SK-N-SH treated with all-trans-retinoic acid at 6 μM for 48 hours (cell line): ENCODE measurements around the gene ADAMTS17.

Experiments used
- ATAC-seq: fragments of 200-7000 bp; cut with Tn5 transposase; 3 replicates; pipeline ENCODE4 v1.9.1; 2020; ENCODE audit warnings: mild to moderate bottlenecking, moderate library complexity
- ARNTL ChIP-seq: fragments of 450-650 bp; formaldehyde crosslinking; IDR thresholded peaks from 2 replicates; pipeline ENCODE4 v1.5.0; 2020; ENCODE audit warnings: low read depth, mild to moderate bottlenecking, moderate library complexity, borderline replicate concordance
- BACH2 ChIP-seq: fragments of 250-450 bp; sonication (Bioruptor Pico); IDR thresholded peaks from 2 replicates; pipeline ENCODE4 v1.9.0; 2021; ENCODE audit warnings: mild to moderate bottlenecking, borderline replicate concordance
- CREB5 ChIP-seq: fragments of 250-450 bp; sonication (Bioruptor Pico); IDR thresholded peaks from 2 replicates; pipeline ENCODE4 v1.5.1; 2020; ENCODE audit warnings: low read depth, mild to moderate bottlenecking, moderate library complexity
- CSDC2 ChIP-seq: fragments of 250-450 bp; sonication (Bioruptor Pico); IDR thresholded peaks from 2 replicates; pipeline ENCODE4 v1.5.0; 2020; ENCODE audit warnings: mild to moderate bottlenecking, moderate library complexity
- CSRNP3 ChIP-seq: fragments of 250-450 bp; sonication (Bioruptor Pico); IDR thresholded peaks from 2 replicates; pipeline ENCODE4 v1.5.1; 2021; ENCODE audit warnings: mild to moderate bottlenecking, moderate library complexity
- GLIS3 ChIP-seq: fragments of 250-450 bp; sonication (Bioruptor Pico); IDR thresholded peaks from 2 replicates; pipeline ENCODE4 v1.5.0; 2020; ENCODE audit warnings: mild to moderate bottlenecking, moderate library complexity
- ISL1 ChIP-seq: fragments of 250-450 bp; sonication (Bioruptor Pico); IDR thresholded peaks from 2 replicates; pipeline ENCODE4 v2.1.2; 2022; ENCODE audit warnings: mild to moderate bottlenecking, moderate library complexity
- OSR1 ChIP-seq: fragments of 250-450 bp; sonication (Bioruptor Pico); IDR thresholded peaks from 2 replicates; pipeline ENCODE4 v1.8.0; 2022; ENCODE audit warnings: moderate library complexity, mild to moderate bottlenecking, inconsistent platforms
- PPARA ChIP-seq: fragments of 250-450 bp; sonication (Bioruptor Pico); IDR thresholded peaks from 2 replicates; pipeline ENCODE4 v1.5.0; 2020; ENCODE audit warnings: mild to moderate bottlenecking, borderline replicate concordance
- RARB ChIP-seq: fragments of 250-450 bp; sonication (Bioruptor Pico); IDR thresholded peaks from 2 replicates; pipeline ENCODE4 v1.8.0; 2021; ENCODE audit warnings: mild to moderate bottlenecking, moderate library complexity
- SNAI2 ChIP-seq: fragments of 250-450 bp; sonication (Bioruptor Pico); IDR thresholded peaks from 2 replicates; pipeline ENCODE4 v1.5.0; 2020; ENCODE audit warnings: mild to moderate bottlenecking, moderate library complexity
- TCF4 ChIP-seq: fragments of 250-450 bp; sonication (Bioruptor Pico); IDR thresholded peaks from 2 replicates; pipeline ENCODE4 v1.8.0; 2021; ENCODE audit warnings: mild to moderate bottlenecking, moderate library complexity, borderline replicate concordance
- TOX ChIP-seq: fragments of 250-450 bp; sonication (Bioruptor Pico); IDR thresholded peaks from 2 replicates; pipeline ENCODE4 v1.8.0; 2021; ENCODE audit warnings: mild to moderate bottlenecking, moderate library complexity, borderline replicate concordance
- ZC3H10 ChIP-seq: fragments of 250-450 bp; sonication (Bioruptor Pico); IDR thresholded peaks from 2 replicates; pipeline ENCODE4 v1.5.1; 2021; ENCODE audit warnings: mild to moderate bottlenecking, moderate library complexity
- ZFP3 ChIP-seq: fragments of 250-450 bp; sonication (Bioruptor Pico); IDR thresholded peaks from 2 replicates; pipeline ENCODE4 v1.5.0; 2020; ENCODE audit warnings: mild to moderate bottlenecking, moderate library complexity
- ZFP30 ChIP-seq: fragments of 450-650 bp; formaldehyde crosslinking; IDR thresholded peaks from 2 replicates; pipeline ENCODE4 v1.5.0; 2022; ENCODE audit warnings: mild to moderate bottlenecking, moderate library complexity
- ZNF565 ChIP-seq: fragments of 450-650 bp; formaldehyde crosslinking; conservative IDR thresholded peaks from 2 replicates; pipeline ENCODE4 v1.5.0; 2020; ENCODE audit warnings: low read depth, mild to moderate bottlenecking, moderate library complexity
- ZNF70 ChIP-seq: fragments of 450-650 bp; formaldehyde crosslinking; IDR thresholded peaks from 2 replicates; pipeline ENCODE4 v1.5.0; 2020; ENCODE audit warnings: mild to moderate bottlenecking, moderate library complexity
- TF ChIP-seq, protein P1 (sequence below): fragments of 250-450 bp; sonication (Bioruptor Pico); IDR thresholded peaks from 2 replicates; pipeline ENCODE4 v1.8.0; 2020; ENCODE audit warnings: mild to moderate bottlenecking, moderate library complexity, borderline replicate concordance
- TF ChIP-seq, protein P2 (sequence below): fragments of 250-450 bp; sonication (Bioruptor Pico); IDR thresholded peaks from 2 replicates; pipeline ENCODE4 v1.5.0; 2020; ENCODE audit warnings: mild to moderate bottlenecking, moderate library complexity
- TF ChIP-seq, protein P3 (sequence below): fragments of 250-450 bp; sonication (Bioruptor Pico); IDR thresholded peaks from 2 replicates; pipeline ENCODE4 v1.8.0; 2021; ENCODE audit warnings: low read depth, mild to moderate bottlenecking, moderate library complexity, borderline replicate concordance

ADAMTS17 gene

GRCh38 chr15:100100926-100101325, 240.8 kb downstream of the ADAMTS17 start:
- TF ChIP-seq RARB (CRISPR knock-in tag) = no peak
- no peak for TF ChIP-seq BACH2
- no peak for TF ChIP-seq CSRNP3
- TF ChIP-seq ARNTL (CRISPR knock-in tag) = no peak
- TF ChIP-seq CREB5 = no peak
- ATAC-seq = no peak

DNA sequence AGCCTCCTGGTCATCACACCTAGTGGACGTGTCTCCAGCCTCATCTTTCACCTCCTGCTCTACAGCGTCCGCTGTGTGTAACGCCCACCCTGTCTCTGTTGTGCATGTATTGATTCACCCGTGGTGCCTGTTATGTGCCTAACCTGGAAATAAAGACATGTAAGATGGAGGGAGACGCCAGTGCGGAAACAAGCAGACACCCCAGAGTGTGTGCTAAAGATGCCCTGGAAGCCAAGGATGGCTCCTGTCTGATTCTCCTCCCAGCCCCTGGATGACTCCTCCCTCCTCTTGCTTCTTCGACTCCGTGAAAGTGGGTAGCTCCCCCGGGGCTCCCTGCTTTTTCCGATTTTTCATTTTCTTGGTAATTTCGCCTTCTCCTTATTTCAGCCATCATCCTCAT, 241.8 kb downstream of the ADAMTS17 start:
- TF ChIP-seq ZFP3 (CRISPR knock-in tag) = no peak
- no peak for TF ChIP-seq ZNF70
- TF ChIP-seq, protein P1, sequence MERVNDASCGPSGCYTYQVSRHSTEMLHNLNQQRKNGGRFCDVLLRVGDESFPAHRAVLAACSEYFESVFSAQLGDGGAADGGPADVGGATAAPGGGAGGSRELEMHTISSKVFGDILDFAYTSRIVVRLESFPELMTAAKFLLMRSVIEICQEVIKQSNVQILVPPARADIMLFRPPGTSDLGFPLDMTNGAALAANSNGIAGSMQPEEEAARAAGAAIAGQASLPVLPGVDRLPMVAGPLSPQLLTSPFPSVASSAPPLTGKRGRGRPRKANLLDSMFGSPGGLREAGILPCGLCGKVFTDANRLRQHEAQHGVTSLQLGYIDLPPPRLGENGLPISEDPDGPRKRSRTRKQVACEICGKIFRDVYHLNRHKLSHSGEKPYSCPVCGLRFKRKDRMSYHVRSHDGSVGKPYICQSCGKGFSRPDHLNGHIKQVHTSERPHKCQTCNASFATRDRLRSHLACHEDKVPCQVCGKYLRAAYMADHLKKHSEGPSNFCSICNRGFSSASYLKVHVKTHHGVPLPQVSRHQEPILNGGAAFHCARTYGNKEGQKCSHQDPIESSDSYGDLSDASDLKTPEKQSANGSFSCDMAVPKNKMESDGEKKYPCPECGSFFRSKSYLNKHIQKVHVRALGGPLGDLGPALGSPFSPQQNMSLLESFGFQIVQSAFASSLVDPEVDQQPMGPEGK = no peak
- TF ChIP-seq, protein P2, sequence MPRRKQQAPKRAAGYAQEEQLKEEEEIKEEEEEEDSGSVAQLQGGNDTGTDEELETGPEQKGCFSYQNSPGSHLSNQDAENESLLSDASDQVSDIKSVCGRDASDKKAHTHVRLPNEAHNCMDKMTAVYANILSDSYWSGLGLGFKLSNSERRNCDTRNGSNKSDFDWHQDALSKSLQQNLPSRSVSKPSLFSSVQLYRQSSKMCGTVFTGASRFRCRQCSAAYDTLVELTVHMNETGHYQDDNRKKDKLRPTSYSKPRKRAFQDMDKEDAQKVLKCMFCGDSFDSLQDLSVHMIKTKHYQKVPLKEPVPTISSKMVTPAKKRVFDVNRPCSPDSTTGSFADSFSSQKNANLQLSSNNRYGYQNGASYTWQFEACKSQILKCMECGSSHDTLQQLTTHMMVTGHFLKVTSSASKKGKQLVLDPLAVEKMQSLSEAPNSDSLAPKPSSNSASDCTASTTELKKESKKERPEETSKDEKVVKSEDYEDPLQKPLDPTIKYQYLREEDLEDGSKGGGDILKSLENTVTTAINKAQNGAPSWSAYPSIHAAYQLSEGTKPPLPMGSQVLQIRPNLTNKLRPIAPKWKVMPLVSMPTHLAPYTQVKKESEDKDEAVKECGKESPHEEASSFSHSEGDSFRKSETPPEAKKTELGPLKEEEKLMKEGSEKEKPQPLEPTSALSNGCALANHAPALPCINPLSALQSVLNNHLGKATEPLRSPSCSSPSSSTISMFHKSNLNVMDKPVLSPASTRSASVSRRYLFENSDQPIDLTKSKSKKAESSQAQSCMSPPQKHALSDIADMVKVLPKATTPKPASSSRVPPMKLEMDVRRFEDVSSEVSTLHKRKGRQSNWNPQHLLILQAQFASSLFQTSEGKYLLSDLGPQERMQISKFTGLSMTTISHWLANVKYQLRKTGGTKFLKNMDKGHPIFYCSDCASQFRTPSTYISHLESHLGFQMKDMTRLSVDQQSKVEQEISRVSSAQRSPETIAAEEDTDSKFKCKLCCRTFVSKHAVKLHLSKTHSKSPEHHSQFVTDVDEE (CRISPR knock-in tag) = no peak
- TF ChIP-seq ISL1 = no peak
- TF ChIP-seq CREB5 = no peak
- TF ChIP-seq SNAI2 (CRISPR knock-in tag) = no peak
- TF ChIP-seq CSDC2 (CRISPR knock-in tag) = no peak
- TF ChIP-seq ZNF565 = no peak
- no peak for TF ChIP-seq BACH2
- TF ChIP-seq, protein P3, sequence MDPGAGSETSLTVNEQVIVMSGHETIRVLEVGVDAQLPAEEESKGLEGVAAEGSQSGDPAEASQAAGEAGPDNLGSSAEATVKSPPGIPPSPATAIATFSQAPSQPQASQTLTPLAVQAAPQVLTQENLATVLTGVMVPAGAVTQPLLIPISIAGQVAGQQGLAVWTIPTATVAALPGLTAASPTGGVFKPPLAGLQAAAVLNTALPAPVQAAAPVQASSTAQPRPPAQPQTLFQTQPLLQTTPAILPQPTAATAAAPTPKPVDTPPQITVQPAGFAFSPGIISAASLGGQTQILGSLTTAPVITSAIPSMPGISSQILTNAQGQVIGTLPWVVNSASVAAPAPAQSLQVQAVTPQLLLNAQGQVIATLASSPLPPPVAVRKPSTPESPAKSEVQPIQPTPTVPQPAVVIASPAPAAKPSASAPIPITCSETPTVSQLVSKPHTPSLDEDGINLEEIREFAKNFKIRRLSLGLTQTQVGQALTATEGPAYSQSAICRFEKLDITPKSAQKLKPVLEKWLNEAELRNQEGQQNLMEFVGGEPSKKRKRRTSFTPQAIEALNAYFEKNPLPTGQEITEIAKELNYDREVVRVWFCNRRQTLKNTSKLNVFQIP (CRISPR knock-in tag) = no peak
- TF ChIP-seq RARB (CRISPR knock-in tag) = no peak
- no peak for TF ChIP-seq OSR1 (CRISPR knock-in tag)
- TF ChIP-seq CSRNP3 = no peak
- TF ChIP-seq TOX = no peak
- no peak for TF ChIP-seq PPARA (CRISPR knock-in tag)
- no peak for TF ChIP-seq TCF4 (CRISPR knock-in tag)
- no peak for TF ChIP-seq ZC3H10 (CRISPR knock-in tag)
- TF ChIP-seq ZFP30 = no peak
- TF ChIP-seq GLIS3 (CRISPR knock-in tag) = no peak
- ATAC-seq = no peak
